Measurements from ENCODE around the gene STOML1.

STOML1 gene, protein sequence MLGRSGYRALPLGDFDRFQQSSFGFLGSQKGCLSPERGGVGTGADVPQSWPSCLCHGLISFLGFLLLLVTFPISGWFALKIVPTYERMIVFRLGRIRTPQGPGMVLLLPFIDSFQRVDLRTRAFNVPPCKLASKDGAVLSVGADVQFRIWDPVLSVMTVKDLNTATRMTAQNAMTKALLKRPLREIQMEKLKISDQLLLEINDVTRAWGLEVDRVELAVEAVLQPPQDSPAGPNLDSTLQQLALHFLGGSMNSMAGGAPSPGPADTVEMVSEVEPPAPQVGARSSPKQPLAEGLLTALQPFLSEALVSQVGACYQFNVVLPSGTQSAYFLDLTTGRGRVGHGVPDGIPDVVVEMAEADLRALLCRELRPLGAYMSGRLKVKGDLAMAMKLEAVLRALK

DNA sequence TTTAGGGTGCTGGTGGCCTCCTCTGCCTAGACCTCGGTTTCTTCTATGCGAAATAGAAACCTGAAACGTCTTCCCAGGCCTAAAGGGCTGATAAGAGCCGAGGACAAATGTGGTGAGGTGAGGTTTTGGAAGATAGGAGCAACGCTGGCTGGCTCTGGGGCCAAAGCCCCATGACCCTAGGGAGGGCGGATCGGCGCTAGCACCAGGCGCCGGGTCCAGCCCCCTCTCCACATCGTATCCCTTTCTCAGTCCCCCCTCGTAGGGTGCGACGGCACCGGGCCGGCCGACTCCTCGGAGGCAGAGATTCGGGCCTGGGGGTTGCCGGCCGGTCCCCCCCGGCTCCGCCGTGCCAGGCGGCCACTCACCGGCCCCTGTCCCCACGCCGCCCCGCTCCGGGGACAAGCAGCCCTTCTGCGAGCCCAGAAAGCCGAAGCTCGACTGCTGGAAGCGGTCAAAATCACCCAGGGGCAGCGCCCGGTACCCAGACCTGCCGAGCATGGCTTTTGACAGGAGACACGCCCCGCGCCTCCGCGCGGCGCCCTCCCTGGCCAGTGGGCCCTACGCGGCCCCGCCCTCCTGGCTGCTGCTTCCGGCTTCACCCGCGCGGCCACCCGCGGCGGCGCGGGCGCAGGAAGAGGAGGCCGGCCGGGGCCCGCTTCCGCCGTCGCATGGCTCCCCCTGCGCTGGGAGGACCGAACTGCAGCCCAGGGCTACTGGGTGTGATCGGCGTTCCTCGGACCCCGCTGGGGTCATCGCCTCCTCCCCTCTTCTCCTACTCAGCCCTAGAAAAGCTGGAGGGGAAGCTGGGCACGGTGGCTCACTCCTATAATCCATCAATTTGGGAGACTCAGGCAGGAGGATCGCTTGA lies at the start of gene STOML1:
STOML1 (minus strand) TSS at position 570 of the 868 bp plus-strand sequence; CDS start at position 498, 72 bp downstream.
- H3K4me3 ChIP-seq (ENCODE audit: low read depth, low read length): peak within 1 kb of the TSS; percentile 62
- TF ChIP-seq CTCF (IDR thresholded peaks at IDR 0.05; ENCODE audit: insufficient read depth, low read depth, low read length, missing control alignments): peak; percentile 86
- peak; percentile 97 for DNase-seq (ENCODE audit: low read depth)

DNA sequence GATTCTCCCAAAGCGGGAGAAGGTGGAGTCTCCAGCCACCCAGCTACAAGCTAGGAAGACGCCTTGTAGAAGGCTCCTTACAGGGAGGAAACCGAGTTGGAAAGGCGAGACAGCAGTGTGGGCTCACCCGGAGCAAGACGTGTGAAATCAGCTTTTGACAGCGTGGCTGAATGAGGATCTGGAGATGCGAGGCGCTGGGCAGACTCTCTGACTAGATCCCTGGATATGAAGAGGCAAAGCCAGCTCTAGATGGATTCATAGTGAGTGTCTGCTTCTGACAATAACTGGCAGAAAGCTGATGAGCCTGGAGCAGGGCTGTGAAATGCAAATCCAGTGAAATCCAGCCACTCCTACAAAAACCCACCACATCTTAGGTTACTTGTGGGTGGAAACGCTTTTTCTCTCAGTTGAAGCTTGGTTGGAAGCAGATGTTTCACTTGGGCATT lies 49.2 kb upstream of the STOML1 start:
- H3K4me3 ChIP-seq (ENCODE audit: low read depth, low read length): no peak overlapping the region
- TF ChIP-seq CTCF (IDR thresholded peaks at IDR 0.05; ENCODE audit: insufficient read depth, low read depth, low read length, missing control alignments): no peak
- no peak for DNase-seq (ENCODE audit: low read depth)

GRCh38 chr15:74040109-74040850 lies 48.2 kb upstream of the STOML1 start:
- H3K4me3 ChIP-seq (ENCODE audit: low read depth, low read length): no peak overlapping the region
- TF ChIP-seq CTCF (IDR thresholded peaks at IDR 0.05; ENCODE audit: insufficient read depth, low read depth, low read length, missing control alignments): no peak
- DNase-seq (ENCODE audit: low read depth): no peak

- H3K4me3 ChIP-seq (ENCODE audit: low read depth, low read length): no peak overlapping the region
- DNase-seq (ENCODE audit: low read depth): no peak
- TF ChIP-seq CTCF (IDR thresholded peaks at IDR 0.05; ENCODE audit: insufficient read depth, low read depth, low read length, missing control alignments): no peak
Observed at GRCh38 chr15:74039656-74040010, 47.5 kb upstream of the STOML1 start.

GRCh38 chr15:74038707-74039655 lies 46.9 kb upstream of the STOML1 start:
- no peak for DNase-seq (ENCODE audit: low read depth)
- no peak for TF ChIP-seq CTCF (IDR thresholded peaks at IDR 0.05; ENCODE audit: insufficient read depth, low read depth, low read length, missing control alignments)
- H3K4me3 ChIP-seq (ENCODE audit: low read depth, low read length): no peak overlapping the region
